Panc1 (cell line): ENCODE data around the gene PDE8B. TPM values are rescaled to one million over a fixed set of nuclear protein-coding genes. Genes with fewer than 3 reads are reported as not detected.

Experiments
- ATAC-seq: fragments of 200-7000 bp; cut with Tn5 transposase; 2 replicates; pipeline ENCODE4 v1.9.1; 2020; ENCODE audit warnings: mild to moderate bottlenecking, moderate library complexity
- BruUV-seq: library from RNA; stranded (reverse); fragments of 400-500 nt; replicated peaks from 2 replicates; lab custom pipeline; 2021; lab: Mats Ljungman, UMichigan
- CTCF ChIA-PET: fragments of 300-600 bp; sonication (Branson Sonifier 250); formaldehyde crosslinking; loops from one replicate; lab custom pipeline; 2022; ENCODE audit warnings: antibody characterized with exemption; lab: Charles Lee
- POLR2A ChIA-PET: fragments of 300-600 bp; sonication (Branson Sonifier 250); formaldehyde crosslinking; loops from one replicate; lab custom pipeline; 2022; ENCODE audit warnings: antibody characterized with exemption; lab: Charles Lee
- DNase-seq: peaks from one replicate; pipeline ENCODE4 v3.0.0-alpha.2; 2010; ENCODE audit warnings: low read depth, low spot score
- H3K27ac ChIP-seq: 2 replicates; pipeline ENCODE4 v1.5.1; 2011; ENCODE audit warnings: mild to moderate bottlenecking, low read length, inconsistent platforms
- H3K27me3 ChIP-seq: fragments of 200-500 bp; sonication (Bioruptor generic); 2 replicates; pipeline ENCODE4 v1.6.0; 2014; ENCODE audit warnings: low read length, inconsistent platforms; ENCODE audit not compliant: control insufficient read depth, insufficient read depth
- H3K36me3 ChIP-seq: fragments of 200-500 bp; sonication (Bioruptor generic); 2 replicates; pipeline ENCODE4 v1.5.1; 2014; ENCODE audit warnings: inconsistent platforms, mild to moderate bottlenecking, low read length, moderate library complexity; ENCODE audit not compliant: control insufficient read depth, insufficient read depth
- H3K4me1 ChIP-seq: 2 replicates; pipeline ENCODE4 v1.5.1; 2011; ENCODE audit warnings: inconsistent platforms, mild to moderate bottlenecking, low read length, moderate library complexity; ENCODE audit not compliant: control insufficient read depth, insufficient read depth
- H3K4me3 ChIP-seq, 2 experiments: 2 replicates each; pipeline ENCODE4 v1.5.1; 2011 to 2012; ENCODE audit warnings: low read depth in 2 of 2, low read length in 2 of 2, mild to moderate bottlenecking in 2 of 2, inconsistent platforms in 1 of 2, moderate library complexity in 1 of 2
- H3K9me3 ChIP-seq: fragments of 200-500 bp; sonication (Bioruptor generic); 2 replicates; pipeline ENCODE4 v1.5.1; 2014; ENCODE audit warnings: low read depth, mild to moderate bottlenecking, inconsistent platforms, low read length, moderate library complexity; ENCODE audit not compliant: control insufficient read depth, insufficient read depth
- POLR2AphosphoS5 ChIP-seq: IDR thresholded peaks from 2 replicates; pipeline ENCODE4 v1.6.1; 2012; ENCODE audit warnings: mild to moderate bottlenecking, low read depth, low read length, moderate library complexity
- SIN3A ChIP-seq: IDR thresholded peaks from 2 replicates; pipeline ENCODE4 v1.6.1; 2012; ENCODE audit warnings: low read depth, mild to moderate bottlenecking, low read length, moderate library complexity, borderline replicate concordance; ENCODE audit not compliant: insufficient read depth
- TCF7L2 ChIP-seq: IDR thresholded peaks from 2 replicates; pipeline ENCODE4 v1.6.1; 2011; ENCODE audit warnings: mild to moderate bottlenecking, low read depth, low read length, inconsistent platforms
- in situ Hi-C: cut with HindIII; loops from 2 replicates; pipeline ENCODE4 v1.10.0; 2016; ENCODE audit warnings: low sequenced_read_pairs, low pct_unique_long_range_greater_than_20kb
- intact Hi-C: fragments of 100-400 bp; cut with micrococcal nuclease; formaldehyde crosslinking; loops from one replicate; pipeline ENCODE4 v1.10.0; 2022; ENCODE audit not compliant: unreplicated experiment
- total RNA-seq: library from RNA; stranded (reverse); gene quantifications from one replicate; pipeline ENCODE4 v1.2.1, GENCODE V29; 2021; ENCODE audit not compliant: unreplicated experiment
- TF ChIP-seq, protein P1 (sequence below): fragments of 450-650 bp; IDR thresholded peaks from 2 replicates; pipeline ENCODE4 v1.5.1; 2017; ENCODE audit warnings: mild to moderate bottlenecking
- TF ChIP-seq, protein P2 (sequence below), 2 experiments: IDR thresholded peaks; 2 replicates each; pipeline ENCODE4 v1.6.1; 2011 to 2012; ENCODE audit warnings: low read depth in 2 of 2, control low read depth in 1 of 2, low read length in 1 of 2, mild to moderate bottlenecking in 1 of 2, moderate library complexity in 1 of 2; ENCODE audit not compliant: insufficient read depth in 1 of 2

Gene PDE8B
- total RNA-seq, 1 experiment from 2014 or later = 0.62 TPM

GRCh38 chr5:77389746-77390145 lies 179.3 kb downstream of the PDE8B start:
- in situ Hi-C loops (no loop called here), intact Hi-C loops (no loop called here)
- no TSS peak for BruUV-seq
- ChIA-PET CTCF (no interaction called here), POLR2A (no interaction called here)
- Histone ChIP-seq H3K27me3 (peaks cover 8% of the 10 kb centered on the region), H3K27ac (no peak overlapping the region), H3K4me1 (no peaks in the 10 kb centered on the region), H3K36me3 (no peaks in the 10 kb centered on the region), H3K4me3 (no peak overlapping the region), H3K9me3 (no peaks in the 10 kb centered on the region)
- no peak for TF ChIP-seq TCF7L2
- TF ChIP-seq, protein P1, sequence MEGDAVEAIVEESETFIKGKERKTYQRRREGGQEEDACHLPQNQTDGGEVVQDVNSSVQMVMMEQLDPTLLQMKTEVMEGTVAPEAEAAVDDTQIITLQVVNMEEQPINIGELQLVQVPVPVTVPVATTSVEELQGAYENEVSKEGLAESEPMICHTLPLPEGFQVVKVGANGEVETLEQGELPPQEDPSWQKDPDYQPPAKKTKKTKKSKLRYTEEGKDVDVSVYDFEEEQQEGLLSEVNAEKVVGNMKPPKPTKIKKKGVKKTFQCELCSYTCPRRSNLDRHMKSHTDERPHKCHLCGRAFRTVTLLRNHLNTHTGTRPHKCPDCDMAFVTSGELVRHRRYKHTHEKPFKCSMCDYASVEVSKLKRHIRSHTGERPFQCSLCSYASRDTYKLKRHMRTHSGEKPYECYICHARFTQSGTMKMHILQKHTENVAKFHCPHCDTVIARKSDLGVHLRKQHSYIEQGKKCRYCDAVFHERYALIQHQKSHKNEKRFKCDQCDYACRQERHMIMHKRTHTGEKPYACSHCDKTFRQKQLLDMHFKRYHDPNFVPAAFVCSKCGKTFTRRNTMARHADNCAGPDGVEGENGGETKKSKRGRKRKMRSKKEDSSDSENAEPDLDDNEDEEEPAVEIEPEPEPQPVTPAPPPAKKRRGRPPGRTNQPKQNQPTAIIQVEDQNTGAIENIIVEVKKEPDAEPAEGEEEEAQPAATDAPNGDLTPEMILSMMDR = no peak
- TF ChIP-seq, protein P2, sequence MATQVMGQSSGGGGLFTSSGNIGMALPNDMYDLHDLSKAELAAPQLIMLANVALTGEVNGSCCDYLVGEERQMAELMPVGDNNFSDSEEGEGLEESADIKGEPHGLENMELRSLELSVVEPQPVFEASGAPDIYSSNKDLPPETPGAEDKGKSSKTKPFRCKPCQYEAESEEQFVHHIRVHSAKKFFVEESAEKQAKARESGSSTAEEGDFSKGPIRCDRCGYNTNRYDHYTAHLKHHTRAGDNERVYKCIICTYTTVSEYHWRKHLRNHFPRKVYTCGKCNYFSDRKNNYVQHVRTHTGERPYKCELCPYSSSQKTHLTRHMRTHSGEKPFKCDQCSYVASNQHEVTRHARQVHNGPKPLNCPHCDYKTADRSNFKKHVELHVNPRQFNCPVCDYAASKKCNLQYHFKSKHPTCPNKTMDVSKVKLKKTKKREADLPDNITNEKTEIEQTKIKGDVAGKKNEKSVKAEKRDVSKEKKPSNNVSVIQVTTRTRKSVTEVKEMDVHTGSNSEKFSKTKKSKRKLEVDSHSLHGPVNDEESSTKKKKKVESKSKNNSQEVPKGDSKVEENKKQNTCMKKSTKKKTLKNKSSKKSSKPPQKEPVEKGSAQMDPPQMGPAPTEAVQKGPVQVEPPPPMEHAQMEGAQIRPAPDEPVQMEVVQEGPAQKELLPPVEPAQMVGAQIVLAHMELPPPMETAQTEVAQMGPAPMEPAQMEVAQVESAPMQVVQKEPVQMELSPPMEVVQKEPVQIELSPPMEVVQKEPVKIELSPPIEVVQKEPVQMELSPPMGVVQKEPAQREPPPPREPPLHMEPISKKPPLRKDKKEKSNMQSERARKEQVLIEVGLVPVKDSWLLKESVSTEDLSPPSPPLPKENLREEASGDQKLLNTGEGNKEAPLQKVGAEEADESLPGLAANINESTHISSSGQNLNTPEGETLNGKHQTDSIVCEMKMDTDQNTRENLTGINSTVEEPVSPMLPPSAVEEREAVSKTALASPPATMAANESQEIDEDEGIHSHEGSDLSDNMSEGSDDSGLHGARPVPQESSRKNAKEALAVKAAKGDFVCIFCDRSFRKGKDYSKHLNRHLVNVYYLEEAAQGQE (IDR thresholded peaks at IDR 0.05; ENCODE audit: insufficient read depth in 1 of 2, low read depth in 2 of 2, low read length in 1 of 2) = no peak
- no peak for TF ChIP-seq POLR2AphosphoS5
- TF ChIP-seq SIN3A = no peak
- DNase-seq = no peak
- no peak for ATAC-seq

DNA sequence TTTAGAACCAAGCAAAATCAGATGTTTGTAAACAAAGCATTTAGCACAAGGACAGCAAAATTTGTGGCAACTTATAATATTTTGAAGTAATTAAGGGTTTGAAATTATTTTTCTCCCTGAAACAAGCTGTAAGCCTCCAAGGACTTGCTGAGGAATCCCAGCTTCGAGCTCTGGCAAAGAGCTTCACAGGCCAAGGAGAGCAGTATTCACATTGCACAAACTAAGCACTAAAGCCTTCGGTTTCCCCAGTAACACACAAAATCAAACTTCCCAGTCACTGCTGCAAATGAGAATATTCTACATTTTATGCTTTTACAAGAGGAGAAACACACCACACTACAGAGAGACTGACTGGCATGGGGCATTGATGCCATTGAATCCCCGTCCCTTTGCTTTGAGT lies 179.7 kb downstream of the PDE8B start:
- Histone ChIP-seq H3K27me3 (peaks cover 8% of the 10 kb centered on the region), H3K4me3 (no peak overlapping the region), H3K36me3 (no peaks in the 10 kb centered on the region), H3K9me3 (no peaks in the 10 kb centered on the region), H3K27ac (no peak overlapping the region), H3K4me1 (no peaks in the 10 kb centered on the region)
- in situ Hi-C loops = no loop called here
- ChIA-PET CTCF (no interaction called here), POLR2A (no interaction called here)
- DNase-seq = no peak
- no peak for ATAC-seq
- no peak for TF ChIP-seq SIN3A
- TF ChIP-seq, protein P2 (IDR thresholded peaks at IDR 0.05; ENCODE audit: insufficient read depth in 1 of 2, low read depth in 2 of 2, low read length in 1 of 2) = no peak
- intact Hi-C loops = no loop called here
- BruUV-seq = no TSS peak
